SK-N-SH treated with all-trans-retinoic acid at 6 μM for 48 hours (cell line): ENCODE results near the gene SLC49A4.

ENCODE experiments used
- ATAC-seq: fragments of 200-7000 bp; cut with Tn5 transposase; 3 replicates; pipeline ENCODE4 v1.9.1; 2020; ENCODE audit warnings: mild to moderate bottlenecking, moderate library complexity
- ARNTL ChIP-seq: fragments of 450-650 bp; formaldehyde crosslinking; IDR thresholded peaks from 2 replicates; pipeline ENCODE4 v1.5.0; 2020; ENCODE audit warnings: low read depth, mild to moderate bottlenecking, moderate library complexity, borderline replicate concordance
- BACH2 ChIP-seq: fragments of 250-450 bp; sonication (Bioruptor Pico); IDR thresholded peaks from 2 replicates; pipeline ENCODE4 v1.9.0; 2021; ENCODE audit warnings: mild to moderate bottlenecking, borderline replicate concordance
- CREB5 ChIP-seq: fragments of 250-450 bp; sonication (Bioruptor Pico); IDR thresholded peaks from 2 replicates; pipeline ENCODE4 v1.5.1; 2020; ENCODE audit warnings: low read depth, mild to moderate bottlenecking, moderate library complexity
- CSDC2 ChIP-seq: fragments of 250-450 bp; sonication (Bioruptor Pico); IDR thresholded peaks from 2 replicates; pipeline ENCODE4 v1.5.0; 2020; ENCODE audit warnings: mild to moderate bottlenecking, moderate library complexity
- CSRNP3 ChIP-seq: fragments of 250-450 bp; sonication (Bioruptor Pico); IDR thresholded peaks from 2 replicates; pipeline ENCODE4 v1.5.1; 2021; ENCODE audit warnings: mild to moderate bottlenecking, moderate library complexity
- ESRRG ChIP-seq: fragments of 250-450 bp; sonication (Bioruptor Pico); IDR thresholded peaks from 2 replicates; pipeline ENCODE4 v1.6.1; 2021; ENCODE audit warnings: mild to moderate bottlenecking
- GLIS3 ChIP-seq: fragments of 250-450 bp; sonication (Bioruptor Pico); IDR thresholded peaks from 2 replicates; pipeline ENCODE4 v1.5.0; 2020; ENCODE audit warnings: mild to moderate bottlenecking, moderate library complexity
- ISL1 ChIP-seq: fragments of 250-450 bp; sonication (Bioruptor Pico); IDR thresholded peaks from 2 replicates; pipeline ENCODE4 v2.1.2; 2022; ENCODE audit warnings: mild to moderate bottlenecking, moderate library complexity
- OSR1 ChIP-seq: fragments of 250-450 bp; sonication (Bioruptor Pico); IDR thresholded peaks from 2 replicates; pipeline ENCODE4 v1.8.0; 2022; ENCODE audit warnings: moderate library complexity, mild to moderate bottlenecking, inconsistent platforms
- PATZ1 ChIP-seq: fragments of 250-450 bp; sonication (Bioruptor Pico); IDR thresholded peaks from 2 replicates; pipeline ENCODE4 v1.8.0; 2020; ENCODE audit warnings: mild to moderate bottlenecking, moderate library complexity, borderline replicate concordance
- POU6F1 ChIP-seq: fragments of 250-450 bp; sonication (Bioruptor Pico); IDR thresholded peaks from 2 replicates; pipeline ENCODE4 v1.8.0; 2021; ENCODE audit warnings: low read depth, mild to moderate bottlenecking, moderate library complexity, borderline replicate concordance
- RARB ChIP-seq: fragments of 250-450 bp; sonication (Bioruptor Pico); IDR thresholded peaks from 2 replicates; pipeline ENCODE4 v1.8.0; 2021; ENCODE audit warnings: mild to moderate bottlenecking, moderate library complexity
- SNAI2 ChIP-seq: fragments of 250-450 bp; sonication (Bioruptor Pico); IDR thresholded peaks from 2 replicates; pipeline ENCODE4 v1.5.0; 2020; ENCODE audit warnings: mild to moderate bottlenecking, moderate library complexity
- TCF4 ChIP-seq: fragments of 250-450 bp; sonication (Bioruptor Pico); IDR thresholded peaks from 2 replicates; pipeline ENCODE4 v1.8.0; 2021; ENCODE audit warnings: mild to moderate bottlenecking, moderate library complexity, borderline replicate concordance
- TSHZ2 ChIP-seq: fragments of 250-450 bp; sonication (Bioruptor Pico); IDR thresholded peaks from 2 replicates; pipeline ENCODE4 v1.5.0; 2020; ENCODE audit warnings: mild to moderate bottlenecking, moderate library complexity
- ZC3H10 ChIP-seq: fragments of 250-450 bp; sonication (Bioruptor Pico); IDR thresholded peaks from 2 replicates; pipeline ENCODE4 v1.5.1; 2021; ENCODE audit warnings: mild to moderate bottlenecking, moderate library complexity
- ZFP3 ChIP-seq: fragments of 250-450 bp; sonication (Bioruptor Pico); IDR thresholded peaks from 2 replicates; pipeline ENCODE4 v1.5.0; 2020; ENCODE audit warnings: mild to moderate bottlenecking, moderate library complexity
- ZNF565 ChIP-seq: fragments of 450-650 bp; formaldehyde crosslinking; conservative IDR thresholded peaks from 2 replicates; pipeline ENCODE4 v1.5.0; 2020; ENCODE audit warnings: low read depth, mild to moderate bottlenecking, moderate library complexity
- ZNF70 ChIP-seq: fragments of 450-650 bp; formaldehyde crosslinking; IDR thresholded peaks from 2 replicates; pipeline ENCODE4 v1.5.0; 2020; ENCODE audit warnings: mild to moderate bottlenecking, moderate library complexity
- ZNF8 ChIP-seq: fragments of 450-650 bp; formaldehyde crosslinking; IDR thresholded peaks from 2 replicates; pipeline ENCODE4 v1.5.0; 2020; ENCODE audit warnings: mild to moderate bottlenecking, moderate library complexity

Gene SLC49A4

GRCh38 chr3:122793568-122794416, 1.1 kb upstream of the SLC49A4 start, which contains the start of gene HSPBAP1:
TSS of gene HSPBAP1 (minus strand) at chr3:122793831. CDS start at chr3:122793680, 151 bp downstream.
- TF ChIP-seq POU6F1 (CRISPR knock-in tag) = no peak
- no peak for TF ChIP-seq TCF4 (CRISPR knock-in tag)
- TF ChIP-seq ARNTL (CRISPR knock-in tag) = peak; percentile 76; the same call in 1 of the 2 replicates
- 0 out of 2 replicates have a peak, but pooled peaks have one; percentile 43 for TF ChIP-seq ZFP3 (CRISPR knock-in tag)
- no peak for TF ChIP-seq BACH2 (CRISPR knock-in tag)
- TF ChIP-seq ISL1 (CRISPR knock-in tag) = no peak
- TF ChIP-seq ZC3H10 (CRISPR knock-in tag) = no peak
- no peak for TF ChIP-seq ZNF565
- ATAC-seq = peak; percentile 75

- TF ChIP-seq ZNF70 (CRISPR knock-in tag) = no peak
- TF ChIP-seq ARNTL (CRISPR knock-in tag) = no peak
- no peak for TF ChIP-seq ZNF565
- no peak for TF ChIP-seq CSDC2 (CRISPR knock-in tag)
- no peak for TF ChIP-seq ZC3H10 (CRISPR knock-in tag)
- TF ChIP-seq POU6F1 (CRISPR knock-in tag) = no peak
- TF ChIP-seq ZNF8 (CRISPR knock-in tag) = no peak
- no peak for TF ChIP-seq TCF4 (CRISPR knock-in tag)
- no peak for TF ChIP-seq CREB5
- TF ChIP-seq GLIS3 (CRISPR knock-in tag) = no peak
- TF ChIP-seq RARB (CRISPR knock-in tag) = no peak
- TF ChIP-seq SNAI2 (CRISPR knock-in tag) = no peak
- TF ChIP-seq PATZ1 (CRISPR knock-in tag) = no peak
- TF ChIP-seq ESRRG (CRISPR knock-in tag) = no peak
- no peak for TF ChIP-seq BACH2 (CRISPR knock-in tag)
- no peak for TF ChIP-seq ZFP3 (CRISPR knock-in tag)
- no peak for TF ChIP-seq ISL1 (CRISPR knock-in tag)
- TF ChIP-seq CSRNP3 (CRISPR knock-in tag) = no peak
- no peak for TF ChIP-seq TSHZ2 (CRISPR knock-in tag)
- no peak for TF ChIP-seq OSR1 (CRISPR knock-in tag)
- ATAC-seq = no peak; the same call in 2 of the 3 replicates
These were observed 438 bp upstream of the SLC49A4 start for GRCh38 chr3:122794483-122794778.
